ENCODE measurements around the gene NHLRC4. TPM values are rescaled to one million over a fixed set of nuclear protein-coding genes. Genes with fewer than 3 reads are reported as not detected.

NHLRC4 gene
- total and polyA plus RNA-seq, 2 of the 13 experiments (the other 11 are each of a cell fraction or from before 2014, with no cell fraction given) = 0.40 to 0.59 TPM

GRCh38 chr16:543301-544164, 23.3 kb upstream of the NHLRC4 start (continued):
- peak; percentile 98 for TF ChIP-seq ZBTB4 (CRISPR knock-in tag; IDR thresholded peaks at IDR 0.05; ENCODE audit: borderline replicate concordance)
- no peak for TF ChIP-seq NONO (IDR thresholded peaks at IDR 0.05)
- TF ChIP-seq NONO (CRISPR knock-in tag; conservative IDR thresholded peaks at IDR 0.05) = peak; percentile 72
- peak; percentile 48 for TF ChIP-seq HNRNPLL (IDR thresholded peaks at IDR 0.05; ENCODE audit: low read depth, low read length, poor library complexity, severe bottlenecking)
- no peak; the same call in 1 of the 2 replicates for TF ChIP-seq YEATS2 (CRISPR knock-in tag; IDR thresholded peaks at IDR 0.05; ENCODE audit: borderline replicate concordance)
- TF ChIP-seq NCOR1 (IDR thresholded peaks at IDR 0.05; ENCODE audit: borderline replicate concordance, low read length) = peak; percentile 49; the same call in 1 of the 2 replicates
- no peak; the same call in 1 of the 2 replicates for TF ChIP-seq ZNF263 (CRISPR knock-in tag; IDR thresholded peaks at IDR 0.05)
- TF ChIP-seq ARNT (IDR thresholded peaks at IDR 0.05) = no peak
- no peak for TF ChIP-seq PBX3 (CRISPR knock-in tag; IDR thresholded peaks at IDR 0.05; ENCODE audit: borderline replicate concordance)
- TF ChIP-seq HNF1B (CRISPR knock-in tag; IDR thresholded peaks at IDR 0.05) = no peak
- TF ChIP-seq ZBTB26 (CRISPR knock-in tag; IDR thresholded peaks at IDR 0.05; ENCODE audit: borderline replicate concordance) = no peak
- TF ChIP-seq ZFP36L2 (CRISPR knock-in tag; IDR thresholded peaks at IDR 0.05) = no peak
- no peak for TF ChIP-seq RBAK (CRISPR knock-in tag; IDR thresholded peaks at IDR 0.05)
- TF ChIP-seq ZNF530 (CRISPR knock-in tag; IDR thresholded peaks at IDR 0.05; ENCODE audit: low read depth) = no peak
- no peak for TF ChIP-seq ZZZ3 (CRISPR knock-in tag; IDR thresholded peaks at IDR 0.05; ENCODE audit: borderline replicate concordance)
- no peak; the same call in 1 of the 2 replicates for TF ChIP-seq GZF1 (CRISPR knock-in tag; IDR thresholded peaks at IDR 0.05)
- no peak for TF ChIP-seq TBL1XR1 (IDR thresholded peaks at IDR 0.05; ENCODE audit: borderline replicate concordance, low read length, partially characterized antibody)
- no peak for TF ChIP-seq ZNF549 (CRISPR knock-in tag; IDR thresholded peaks at IDR 0.05)
- no peak for TF ChIP-seq SRSF9 (IDR thresholded peaks at IDR 0.05; ENCODE audit: borderline replicate concordance, insufficient read depth, low read depth, low read length, poor library complexity, severe bottlenecking)
- peak; percentile 75 for TF ChIP-seq RXRA (CRISPR knock-in tag; IDR thresholded peaks at IDR 0.05)
- TF ChIP-seq ZIK1 (CRISPR knock-in tag; IDR thresholded peaks at IDR 0.05; ENCODE audit: borderline replicate concordance, low read depth) = no peak
- no peak for TF ChIP-seq PRPF4 (IDR thresholded peaks at IDR 0.05; ENCODE audit: low read depth, low read length, poor library complexity, severe bottlenecking)
